ENCODE measurements around the gene CDC73. TPM values are rescaled to one million over a fixed set of nuclear protein-coding genes. Genes with fewer than 3 reads are reported as not detected.
A peak's percentile ranks its signal among the peaks of the same experiment; 100 is the strongest.

CDC73 gene
- total RNA-seq, 1 donor = 29.7 TPM

DNA sequence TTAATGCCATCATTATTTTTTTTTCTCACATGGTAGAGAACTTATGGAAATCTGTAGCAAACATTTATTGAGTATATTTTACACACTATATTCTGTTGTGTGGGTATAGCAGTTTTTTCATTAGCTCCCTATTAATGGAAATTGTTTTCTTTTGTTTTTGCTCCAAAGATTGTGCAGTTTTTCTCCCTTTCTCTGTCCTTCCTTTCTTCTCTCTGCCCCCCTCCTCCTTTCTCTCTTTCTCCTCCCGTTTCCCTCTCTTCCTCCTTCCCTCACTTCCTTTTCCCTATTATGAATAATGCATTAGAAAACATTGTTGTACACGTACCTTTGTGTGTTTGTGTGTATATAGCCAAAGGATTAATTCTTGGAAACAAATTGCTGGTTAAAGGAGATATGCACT is 20.6 kb downstream of the CDC73 start:
- Histone ChIP-seq H3K27ac (ENCODE audit: low read depth, low read length) (no peak overlapping the region), H3K4me2 (ENCODE audit: insufficient read depth, low read length) (no peak overlapping the region), H3K4me1 (ENCODE audit: insufficient read depth, low read length) (no peaks in the 10 kb centered on the region), H3K79me2 (ENCODE audit: insufficient read depth, low read length) (peaks cover 30% of the 10 kb centered on the region), H3K27me3 (ENCODE audit: insufficient read depth, low read length) (no peaks in the 10 kb centered on the region), H3K36me3 (ENCODE audit: insufficient read depth, low read length) (peaks cover 36% of the 10 kb centered on the region), H3K4me3 (ENCODE audit: insufficient read depth, low read length) (no peak overlapping the region), H3K9me3 (ENCODE audit: low read depth, low read length) (no peaks in the 10 kb centered on the region), H2AFZ (ENCODE audit: low read length) (no peak overlapping the region), H4K20me1 (ENCODE audit: insufficient read depth, low read length) (peaks cover 3% of the 10 kb centered on the region)
- no peak for TF ChIP-seq CTCF (IDR thresholded peaks at IDR 0.05; ENCODE audit: extremely low read depth, low read depth, low read length)
- no peak for DNase-seq (ENCODE audit: insufficient read length, low spot score, missing footprints)

DNA sequence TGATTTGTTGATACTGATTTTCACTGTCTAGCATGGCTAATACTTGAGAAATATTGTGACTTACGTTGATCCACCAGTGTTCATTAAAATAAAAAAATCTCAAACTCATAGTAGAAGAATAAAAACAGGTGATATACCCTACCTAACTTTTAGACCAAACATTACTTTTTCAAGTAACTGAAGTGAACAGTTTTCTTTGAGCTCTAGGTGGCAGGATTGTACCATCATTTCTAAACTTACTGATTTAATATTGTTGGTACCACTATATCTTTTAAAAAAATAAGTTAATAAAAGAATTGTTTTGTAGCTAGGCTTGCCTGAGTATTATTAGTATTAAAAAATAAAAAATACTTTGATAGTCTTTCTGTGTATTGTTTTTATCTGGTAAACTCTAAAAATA is 21.5 kb downstream of the CDC73 start:
- no peak overlapping the region for H3K27ac ChIP-seq (ENCODE audit: low read depth, low read length)
- no peaks in the 10 kb centered on the region for H3K27me3 ChIP-seq (ENCODE audit: insufficient read depth, low read length)
- H3K4me1 ChIP-seq (ENCODE audit: insufficient read depth, low read length) = no peaks in the 10 kb centered on the region
- peaks cover 35% of the 10 kb centered on the region for H3K79me2 ChIP-seq (ENCODE audit: insufficient read depth, low read length)
- H4K20me1 ChIP-seq (ENCODE audit: insufficient read depth, low read length) = peaks cover 3% of the 10 kb centered on the region
- H3K4me2 ChIP-seq (ENCODE audit: insufficient read depth, low read length) = no peak overlapping the region
- H3K4me3 ChIP-seq (ENCODE audit: insufficient read depth, low read length) = no peak overlapping the region
- no peaks in the 10 kb centered on the region for H3K9me3 ChIP-seq (ENCODE audit: low read depth, low read length)
- H3K36me3 ChIP-seq (ENCODE audit: insufficient read depth, low read length) = peaks cover 43% of the 10 kb centered on the region
- no peak for DNase-seq (ENCODE audit: insufficient read length, low spot score, missing footprints)
- peak; percentile 50 for TF ChIP-seq CTCF (IDR thresholded peaks at IDR 0.05; ENCODE audit: extremely low read depth, low read depth, low read length)
- no peak overlapping the region for H2AFZ ChIP-seq (ENCODE audit: low read length)

DNA sequence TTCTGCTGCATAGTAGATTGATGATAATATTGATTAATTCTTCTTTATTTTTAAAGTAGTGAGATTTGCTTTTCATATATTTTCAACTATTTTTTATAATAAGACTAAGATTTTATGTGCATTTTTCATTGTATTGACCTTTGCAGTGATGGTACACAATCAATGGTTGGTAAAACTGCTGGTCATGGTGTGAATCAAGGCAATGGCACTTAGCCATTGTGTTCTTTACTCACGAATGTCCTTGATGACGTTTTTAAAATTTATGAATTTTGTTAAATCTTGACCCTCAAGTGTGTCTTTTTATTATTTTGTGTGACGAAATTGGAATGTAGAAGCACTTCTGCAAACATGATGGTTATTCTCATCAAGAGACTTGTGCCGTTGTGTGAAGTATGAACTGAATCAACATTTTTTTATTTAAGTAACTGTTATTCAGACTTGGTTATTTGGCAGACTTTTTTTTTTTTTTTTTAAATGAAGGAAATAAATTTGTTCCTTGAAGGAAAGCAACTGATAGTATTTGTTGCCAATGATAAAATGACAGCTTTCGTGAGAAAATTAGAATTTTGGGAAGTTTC is 22.6 kb downstream of the CDC73 start:
- Histone ChIP-seq H3K9me3 (ENCODE audit: low read depth, low read length) (no peaks in the 10 kb centered on the region), H3K36me3 (ENCODE audit: insufficient read depth, low read length) (peaks cover 46% of the 10 kb centered on the region), H3K27me3 (ENCODE audit: insufficient read depth, low read length) (no peaks in the 10 kb centered on the region), H3K4me2 (ENCODE audit: insufficient read depth, low read length) (no peak overlapping the region), H3K79me2 (ENCODE audit: insufficient read depth, low read length) (peaks cover 35% of the 10 kb centered on the region), H2AFZ (ENCODE audit: low read length) (no peak overlapping the region), H3K4me1 (ENCODE audit: insufficient read depth, low read length) (no peaks in the 10 kb centered on the region), H3K27ac (ENCODE audit: low read depth, low read length) (no peak overlapping the region), H4K20me1 (ENCODE audit: insufficient read depth, low read length) (peaks cover 3% of the 10 kb centered on the region), H3K4me3 (ENCODE audit: insufficient read depth, low read length) (no peak overlapping the region)
- no peak for TF ChIP-seq CTCF (IDR thresholded peaks at IDR 0.05; ENCODE audit: extremely low read depth, low read depth, low read length)
- no peak for DNase-seq (ENCODE audit: insufficient read length, low spot score, missing footprints)

DNA sequence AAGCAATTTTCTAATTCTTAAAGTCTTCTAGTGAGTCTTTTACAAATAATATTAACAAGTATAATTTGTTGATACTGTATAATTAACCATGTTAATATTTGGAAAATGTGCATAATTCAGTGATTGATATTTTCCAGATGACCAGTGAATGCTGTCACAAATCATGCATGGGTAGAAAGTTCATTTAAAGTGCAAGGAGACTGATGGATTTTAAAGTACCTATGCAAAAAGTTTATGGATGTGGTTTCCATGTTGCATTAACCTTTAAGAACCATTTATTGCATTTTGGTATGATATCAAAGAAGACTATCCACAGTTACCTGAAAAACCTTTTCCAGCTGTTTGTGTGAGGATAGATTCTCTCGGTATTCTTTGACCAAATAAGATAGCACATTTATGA is 23.2 kb downstream of the CDC73 start:
- DNase-seq (ENCODE audit: insufficient read length, low spot score, missing footprints) = no peak
- Histone ChIP-seq H3K27me3 (ENCODE audit: insufficient read depth, low read length) (no peaks in the 10 kb centered on the region), H3K4me2 (ENCODE audit: insufficient read depth, low read length) (no peak overlapping the region), H2AFZ (ENCODE audit: low read length) (no peak overlapping the region), H3K9me3 (ENCODE audit: low read depth, low read length) (no peaks in the 10 kb centered on the region), H3K4me3 (ENCODE audit: insufficient read depth, low read length) (no peak overlapping the region), H3K79me2 (ENCODE audit: insufficient read depth, low read length) (peaks cover 30% of the 10 kb centered on the region), H3K4me1 (ENCODE audit: insufficient read depth, low read length) (no peaks in the 10 kb centered on the region), H4K20me1 (ENCODE audit: insufficient read depth, low read length) (peaks cover 3% of the 10 kb centered on the region), H3K36me3 (ENCODE audit: insufficient read depth, low read length) (peaks cover 43% of the 10 kb centered on the region), H3K27ac (ENCODE audit: low read depth, low read length) (no peak overlapping the region)
- TF ChIP-seq CTCF (IDR thresholded peaks at IDR 0.05; ENCODE audit: extremely low read depth, low read depth, low read length) = no peak
